Measurements from ENCODE around the gene PTPRU. TPM values are rescaled to one million over a fixed set of nuclear protein-coding genes. Genes with fewer than 3 reads are reported as not detected.
"Not testable (repeated sequence)": the region's sequence is repeated elsewhere in the genome, so short reads cannot be mapped to it uniquely, and the experiment has no call there.

PTPRU gene
- total RNA-seq, 1 donor from 2014 or later, result 22.1 TPM

DNA sequence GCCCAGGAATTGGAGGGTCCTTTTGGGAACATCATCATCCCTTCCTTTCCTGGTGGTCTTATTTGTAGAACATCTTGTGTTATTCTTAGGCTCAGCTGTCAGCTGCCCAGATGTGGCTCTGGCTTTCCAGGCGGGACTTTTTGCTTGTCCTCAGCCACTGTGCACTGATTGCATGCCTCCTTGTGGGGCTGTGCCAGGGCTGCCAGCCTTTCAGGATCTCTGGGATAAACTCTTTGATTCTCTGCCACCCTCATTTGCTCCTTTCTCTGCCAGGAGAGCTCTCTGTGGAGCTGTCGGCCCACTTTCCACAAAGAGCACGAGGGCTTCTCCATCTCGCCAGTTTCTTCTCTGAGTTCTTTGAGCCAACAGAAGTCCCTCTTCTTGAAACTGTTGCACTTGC lies 63.1 kb downstream of the PTPRU start:
- intact Hi-C loops (cut with DNase I), result no loop called here
- DNase-seq, result no peak
- no peak for ATAC-seq (ENCODE audit: poor library complexity)

DNA sequence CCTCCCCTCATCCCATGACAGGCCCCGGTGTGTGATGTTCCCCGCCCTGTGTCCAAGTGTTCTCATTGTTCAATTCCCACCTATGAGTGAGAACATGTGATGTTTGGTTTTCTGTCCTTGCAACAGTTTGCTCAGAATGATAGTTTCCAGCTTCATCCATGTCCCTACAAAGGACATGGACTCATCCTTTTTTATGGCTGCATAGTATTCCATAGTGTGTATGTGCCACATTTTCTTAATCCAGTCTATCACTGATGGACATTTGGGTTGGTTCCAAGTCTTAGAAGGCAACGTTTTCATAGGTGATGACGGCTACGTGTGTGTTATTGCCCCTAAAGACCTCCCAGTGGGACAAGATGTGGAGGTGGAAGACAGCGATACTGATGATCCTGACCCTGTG lies 65.4 kb downstream of the PTPRU start:
- DNase-seq; intact Hi-C loops (cut with DNase I); ATAC-seq (ENCODE audit: poor library complexity): not testable (repeated sequence)

DNA sequence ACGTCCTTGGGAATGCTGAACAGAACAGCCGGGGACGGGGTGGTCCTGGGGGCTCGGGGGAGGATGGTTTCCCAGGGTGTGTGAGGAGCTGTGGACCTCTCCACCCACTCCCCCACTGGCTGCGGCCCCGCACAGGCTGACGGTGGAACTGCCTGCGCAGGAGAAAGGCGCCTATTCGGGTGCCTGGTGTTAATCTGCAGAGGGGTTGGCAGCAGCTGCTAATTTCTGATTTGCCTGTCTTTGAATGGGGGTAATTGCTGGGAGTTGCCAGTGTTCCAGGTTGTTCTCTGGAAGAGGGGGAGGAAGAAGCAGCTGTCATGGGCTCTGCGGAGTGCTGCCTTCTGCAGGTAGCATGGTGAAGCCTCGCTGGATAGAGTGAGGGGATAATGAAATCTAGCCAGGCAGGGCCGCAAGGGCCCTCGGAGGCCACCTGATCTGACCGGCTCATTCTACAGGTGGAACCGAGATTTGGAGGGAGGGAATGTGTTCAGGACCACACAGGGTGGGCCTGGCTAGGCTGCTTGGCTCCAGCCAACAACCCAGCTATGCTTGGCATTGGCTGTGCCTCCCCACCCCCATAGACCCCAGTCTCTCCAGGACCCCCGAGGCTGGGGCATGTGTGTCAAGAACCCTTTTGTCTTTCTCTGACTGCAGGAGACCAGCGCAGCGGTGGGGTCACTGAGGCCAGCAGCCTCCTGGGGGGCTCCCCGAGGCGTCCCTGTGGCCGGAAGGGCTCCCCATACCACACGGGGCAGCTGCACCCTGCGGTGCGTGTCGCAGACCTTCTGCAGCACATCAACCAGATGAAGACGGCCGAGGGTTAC lies 67.1 kb downstream of the PTPRU start:
- ATAC-seq (ENCODE audit: poor library complexity) (no peak), DNase-seq (no peak)
- intact Hi-C loops (cut with DNase I), result no loop called here

DNA sequence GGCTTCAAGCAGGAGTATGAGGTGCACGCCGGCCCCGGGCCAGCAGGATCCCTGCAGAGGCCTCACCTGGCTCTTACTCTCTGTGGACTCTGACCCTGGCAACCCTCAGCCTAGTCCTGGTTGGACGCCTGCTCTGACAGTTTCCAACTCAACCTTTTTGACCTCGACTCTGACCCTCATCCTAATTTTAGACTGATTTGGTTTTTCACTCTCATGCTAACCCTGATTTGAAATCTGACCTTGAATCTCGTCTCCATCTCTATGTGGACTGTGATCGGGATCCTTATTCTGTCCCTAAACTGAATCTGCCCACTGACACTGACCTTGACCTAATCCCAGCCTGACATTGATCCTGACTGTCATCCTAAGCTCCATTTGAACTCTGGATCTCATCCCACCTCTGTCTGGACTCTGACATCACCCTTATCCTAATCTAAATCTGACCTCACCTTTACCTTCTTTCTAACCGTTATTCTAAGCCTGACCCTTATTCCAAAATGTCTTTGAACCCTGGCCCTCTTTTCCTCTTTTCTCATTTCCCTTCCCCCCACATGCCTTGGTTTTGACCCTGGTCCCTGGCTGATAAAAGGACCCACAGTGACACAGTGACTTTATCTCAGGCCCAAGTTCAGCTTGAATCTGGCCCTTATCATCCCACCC lies 67.8 kb downstream of the PTPRU start:
- intact Hi-C loops (cut with DNase I), result no loop called here
- DNase-seq (no peak), ATAC-seq (ENCODE audit: poor library complexity) (no peak)

- intact Hi-C loops (cut with DNase I), result no loop called here
- DNase-seq, result no peak
- no peak for ATAC-seq (ENCODE audit: poor library complexity)
These were observed 69.6 kb downstream of the PTPRU start for GRCh38 chr1:29305943-29306342.

DNA sequence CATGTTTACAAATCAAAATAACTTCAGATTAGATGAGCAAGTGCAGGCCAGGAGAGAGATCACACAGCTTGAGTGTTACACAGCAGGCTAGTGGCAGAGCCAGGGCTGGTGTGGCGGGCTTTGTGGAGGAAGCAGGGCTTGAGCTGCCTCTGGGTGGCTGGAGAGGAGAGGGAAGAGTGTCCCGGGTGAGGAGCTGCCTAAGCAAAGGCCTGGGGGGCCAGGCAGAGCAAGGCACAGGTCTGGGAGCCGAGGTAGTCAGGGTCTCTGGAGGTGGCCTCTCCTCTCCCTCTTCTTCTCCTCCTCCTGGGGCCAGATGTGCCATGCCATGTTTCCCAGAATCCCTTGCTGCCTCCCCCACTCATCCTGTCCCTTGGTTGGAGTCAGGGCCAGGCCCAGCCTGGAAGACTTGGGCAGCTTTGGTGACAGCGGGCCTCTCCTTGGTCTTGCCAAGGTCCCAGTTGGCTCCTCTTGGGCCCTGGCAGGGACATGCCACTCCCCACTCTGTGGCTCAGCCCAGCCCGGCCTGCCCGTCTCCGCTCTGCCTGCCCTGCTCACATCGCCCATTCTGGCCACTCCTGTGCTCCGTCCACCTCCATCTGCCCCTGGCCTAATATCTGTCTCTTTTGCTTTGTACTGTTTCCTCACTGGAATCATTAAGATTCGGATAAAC lies 70.3 kb downstream of the PTPRU start:
- DNase-seq (no peak), ATAC-seq (ENCODE audit: poor library complexity) (no peak)
- intact Hi-C loops (cut with DNase I), result no loop called here

- DNase-seq, result no peak
- intact Hi-C loops (cut with DNase I), result no loop called here
These were observed 72.8 kb downstream of the PTPRU start for GRCh38 chr1:29309075-29309474.

DNA sequence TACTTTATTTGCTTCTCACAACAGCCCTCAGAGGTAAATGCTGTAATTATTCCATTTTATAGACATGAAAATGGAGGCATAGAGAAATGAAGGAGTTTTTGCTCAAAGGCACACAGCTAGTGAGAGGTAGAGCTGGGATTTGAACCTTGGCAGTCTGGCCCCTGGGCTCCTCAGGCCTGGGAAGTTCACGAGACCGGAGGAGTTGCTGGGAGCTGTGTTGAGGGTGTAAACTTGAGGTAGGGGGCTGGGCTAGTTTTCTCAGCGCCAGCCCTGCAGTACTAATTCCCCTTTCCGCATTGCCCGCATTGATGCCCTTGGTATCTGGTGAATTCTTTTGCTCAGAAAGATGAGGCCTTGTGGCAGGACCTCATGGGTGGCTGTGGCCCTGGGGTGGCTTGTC lies 73.3 kb downstream of the PTPRU start:
- ATAC-seq (ENCODE audit: poor library complexity) (no peak), DNase-seq (no peak)
- intact Hi-C loops (cut with DNase I), result no loop called here

More at GRCh38 chr1:29309075-29309474, 72.8 kb downstream of the PTPRU start:
- no peak for ATAC-seq (ENCODE audit: poor library complexity)

GRCh38 chr1:29310616-29311180 lies 74.4 kb downstream of the PTPRU start:
- no peak for DNase-seq
- ATAC-seq (ENCODE audit: poor library complexity), result no peak
- intact Hi-C loops (cut with DNase I), result no loop called here

GRCh38 chr1:29311352-29312030 lies 75.2 kb downstream of the PTPRU start:
- intact Hi-C loops (cut with DNase I), result no loop called here
- ATAC-seq (ENCODE audit: poor library complexity), result no peak
- DNase-seq, result no peak

DNA sequence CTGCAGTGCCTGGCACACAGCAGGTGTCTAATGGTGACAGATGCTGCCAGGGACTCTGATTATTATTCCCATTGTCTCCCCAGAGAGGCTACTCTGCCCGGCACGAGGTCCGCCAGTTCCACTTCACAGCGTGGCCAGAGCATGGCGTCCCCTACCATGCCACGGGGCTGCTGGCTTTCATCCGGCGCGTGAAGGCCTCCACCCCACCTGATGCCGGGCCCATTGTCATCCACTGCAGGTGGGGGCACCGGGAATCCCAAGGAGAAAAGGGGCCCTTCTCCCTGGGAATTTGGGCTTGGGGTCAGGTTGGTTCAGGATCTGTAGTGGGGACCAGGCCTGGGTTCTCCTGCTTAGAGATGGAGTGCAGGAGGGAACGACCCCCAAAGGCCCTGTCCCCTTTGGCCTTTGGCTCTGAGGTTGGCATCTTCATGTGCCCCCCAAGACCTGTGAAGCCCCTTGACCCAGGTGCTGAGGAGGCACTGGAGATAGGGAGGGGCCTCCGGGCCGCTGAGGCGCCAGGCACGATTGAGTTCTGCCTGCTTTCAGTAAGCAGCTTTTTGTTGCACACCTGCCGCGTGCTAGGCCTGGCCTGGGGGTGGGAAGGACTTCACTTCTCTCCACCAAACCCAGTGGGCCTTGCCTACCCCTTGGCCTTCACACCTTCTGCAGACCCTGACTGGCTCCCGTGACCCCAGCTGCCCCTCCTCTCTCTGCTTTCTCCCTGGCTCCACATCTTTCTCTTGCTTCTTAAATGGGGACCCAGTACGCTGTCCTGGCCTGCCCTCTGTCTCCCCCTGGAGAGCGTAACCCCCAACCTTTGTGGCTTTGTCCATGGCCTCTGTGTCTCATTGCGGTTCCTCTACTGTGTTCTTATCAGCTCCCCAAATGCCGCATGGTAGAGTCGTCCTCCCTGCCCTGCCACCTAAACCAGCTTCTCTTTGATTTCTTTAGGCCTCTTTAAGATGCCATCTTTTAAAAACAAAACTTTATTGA lies 76.4 kb downstream of the PTPRU start:
- intact Hi-C loops (cut with DNase I), result no loop called here
- ATAC-seq (ENCODE audit: poor library complexity) (no peak), DNase-seq (no peak)

GRCh38 chr1:29314685-29315084 lies 78.4 kb downstream of the PTPRU start:
- DNase-seq; intact Hi-C loops (cut with DNase I); ATAC-seq (ENCODE audit: poor library complexity): not testable (repeated sequence)

DNA sequence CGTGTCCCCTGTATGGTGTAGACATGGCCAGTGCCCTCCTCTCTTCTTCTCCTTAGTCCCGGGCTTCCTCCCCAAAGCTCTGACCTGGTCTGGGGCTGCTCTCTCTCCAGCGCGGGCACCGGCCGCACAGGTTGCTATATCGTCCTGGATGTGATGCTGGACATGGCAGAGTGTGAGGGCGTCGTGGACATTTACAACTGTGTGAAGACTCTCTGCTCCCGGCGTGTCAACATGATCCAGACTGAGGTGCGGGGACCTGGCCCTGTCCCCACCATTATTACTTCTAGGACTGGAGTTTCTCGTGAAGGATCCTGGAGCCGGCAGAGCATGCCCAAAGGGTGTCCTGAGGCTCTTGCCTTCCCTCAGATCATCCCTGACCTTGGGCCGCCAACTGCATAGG lies 78.9 kb downstream of the PTPRU start:
- ATAC-seq (ENCODE audit: poor library complexity) (no peak), DNase-seq (no peak)
- intact Hi-C loops (cut with DNase I), result no loop called here

- intact Hi-C loops (cut with DNase I), result no loop called here
- DNase-seq, result no peak
- ATAC-seq (ENCODE audit: poor library complexity), result no peak
These were observed 79.6 kb downstream of the PTPRU start for GRCh38 chr1:29315876-29316275.

DNA sequence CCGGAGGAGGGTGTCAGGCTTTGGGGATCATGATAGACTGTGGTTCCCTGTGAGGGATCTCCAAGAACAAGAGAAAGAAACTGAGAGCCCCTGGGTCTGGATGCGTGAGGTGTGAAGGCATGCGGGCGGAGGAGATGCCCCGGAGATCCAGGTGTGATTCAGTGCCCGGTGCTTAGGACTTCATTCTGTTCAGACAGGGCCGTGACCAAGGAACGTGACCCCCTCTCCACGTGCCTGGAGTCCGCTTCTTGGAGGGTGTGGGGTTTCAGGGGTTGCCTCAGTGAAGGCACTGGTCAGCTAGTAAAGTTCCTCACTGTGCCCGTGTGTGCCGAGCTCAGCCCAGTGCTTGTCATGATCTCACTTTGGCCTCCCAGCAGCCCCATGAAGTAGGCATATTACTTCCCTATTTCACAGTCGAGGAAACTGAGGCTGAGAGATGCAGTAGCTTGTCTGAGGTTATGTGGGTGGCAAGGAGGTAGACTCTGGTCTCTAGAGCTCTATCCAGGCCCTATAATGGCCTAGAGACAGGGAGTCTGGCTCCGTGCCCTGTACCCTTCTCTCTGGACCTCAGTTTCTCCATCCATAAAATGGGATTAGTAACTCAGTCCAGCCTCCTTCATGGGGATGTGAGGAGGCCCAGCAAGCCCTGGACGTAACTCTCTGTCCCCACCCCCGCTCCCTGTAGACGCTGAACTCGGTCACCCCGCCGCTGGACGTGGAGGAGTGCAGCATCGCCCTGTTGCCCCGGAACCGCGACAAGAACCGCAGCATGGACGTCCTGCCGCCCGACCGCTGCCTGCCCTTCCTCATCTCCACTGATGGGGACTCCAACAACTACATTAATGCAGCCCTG lies 81.0 kb downstream of the PTPRU start:
- ATAC-seq (ENCODE audit: poor library complexity) (no peak), DNase-seq (no peak)
- intact Hi-C loops (cut with DNase I), result no loop called here

DNA sequence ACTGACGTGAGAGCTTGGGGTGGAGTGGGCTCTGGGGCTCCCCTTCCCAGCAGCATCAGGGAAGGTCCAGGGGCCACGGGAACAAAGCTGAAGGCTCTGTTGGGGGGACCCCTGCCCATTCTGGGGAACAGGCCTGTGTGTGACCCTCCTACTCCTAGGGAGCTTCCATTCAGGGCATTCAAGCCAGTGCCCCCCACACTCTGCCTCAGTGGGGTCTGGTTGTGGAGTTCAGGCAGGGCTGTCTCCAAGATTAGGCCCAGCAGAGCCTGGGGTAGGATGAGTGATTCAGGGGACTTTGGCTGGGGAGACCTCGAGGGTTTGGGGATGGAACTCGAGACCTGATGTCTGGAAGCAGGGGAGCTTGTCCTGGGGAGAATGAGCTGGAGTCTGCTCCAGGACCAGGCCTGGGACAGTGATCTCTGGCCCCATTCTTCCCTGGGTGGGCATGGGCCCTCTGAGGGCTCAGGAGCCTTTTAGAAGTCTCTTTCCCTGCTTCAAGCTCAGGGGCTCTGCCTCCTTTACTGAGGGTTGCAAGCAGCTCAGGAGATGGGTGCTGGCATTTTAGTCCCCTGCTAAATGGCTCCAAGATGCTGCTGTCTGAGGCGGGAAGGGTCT lies 81.7 kb downstream of the PTPRU start:
- intact Hi-C loops (cut with DNase I), result no loop called here
- DNase-seq (no peak), ATAC-seq (ENCODE audit: poor library complexity) (no peak)

GRCh38 chr1:29318724-29319123 lies 82.4 kb downstream of the PTPRU start:
- DNase-seq (no peak), ATAC-seq (ENCODE audit: poor library complexity) (no peak)
- intact Hi-C loops (cut with DNase I), result no loop called here

Measured in Right ventricle myocardium superior (tissue), 1 donor.